GM19452 (cell line): ENCODE results near the gene PSIP1.
"Not testable (repeated sequence)": the region's sequence is repeated elsewhere in the genome, so short reads cannot be mapped to it uniquely, and the experiment has no call there.

Experiments
- ATAC-seq: cut with Tn5 transposase; IDR thresholded peaks from one replicate; pipeline ENCODE4 v1.9.1; 2021; ENCODE audit not compliant: unreplicated experiment

Gene PSIP1

GRCh38 chr9:15505921-15506320, 4.8 kb downstream of the PSIP1 start:
- ATAC-seq: no peak

- ATAC-seq: no peak
Observed at GRCh38 chr9:15501803-15502202, 9.0 kb downstream of the PSIP1 start.

- no peak for ATAC-seq
Observed at GRCh38 chr9:15501179-15501578, 9.6 kb downstream of the PSIP1 start.

DNA sequence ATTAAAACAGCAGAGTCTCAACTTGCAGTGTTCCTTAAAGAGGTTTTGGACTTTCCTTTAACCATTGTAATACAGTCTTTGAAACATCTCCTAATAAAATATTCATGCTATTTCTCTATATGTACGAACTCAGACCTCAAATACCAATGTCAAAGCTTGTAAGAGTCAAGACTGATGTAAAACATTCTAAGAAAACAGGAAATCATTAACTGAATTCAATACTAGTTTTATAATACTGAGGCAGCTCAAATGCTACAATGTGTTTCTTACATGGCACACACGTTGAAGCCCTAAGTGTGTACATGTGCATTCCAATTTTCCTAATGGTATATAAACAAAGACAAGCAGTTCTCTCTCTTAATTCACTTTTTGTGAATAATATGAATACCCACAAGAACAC, 11.6 kb downstream of the PSIP1 start:
- no peak for ATAC-seq

- no peak for ATAC-seq
Observed at GRCh38 chr9:15498246-15498995, 12.3 kb downstream of the PSIP1 start.

GRCh38 chr9:15492485-15493150, 18.2 kb downstream of the PSIP1 start:
- ATAC-seq: no peak

- ATAC-seq: no peak
Observed at GRCh38 chr9:15491950-15492349, 18.8 kb downstream of the PSIP1 start.

DNA sequence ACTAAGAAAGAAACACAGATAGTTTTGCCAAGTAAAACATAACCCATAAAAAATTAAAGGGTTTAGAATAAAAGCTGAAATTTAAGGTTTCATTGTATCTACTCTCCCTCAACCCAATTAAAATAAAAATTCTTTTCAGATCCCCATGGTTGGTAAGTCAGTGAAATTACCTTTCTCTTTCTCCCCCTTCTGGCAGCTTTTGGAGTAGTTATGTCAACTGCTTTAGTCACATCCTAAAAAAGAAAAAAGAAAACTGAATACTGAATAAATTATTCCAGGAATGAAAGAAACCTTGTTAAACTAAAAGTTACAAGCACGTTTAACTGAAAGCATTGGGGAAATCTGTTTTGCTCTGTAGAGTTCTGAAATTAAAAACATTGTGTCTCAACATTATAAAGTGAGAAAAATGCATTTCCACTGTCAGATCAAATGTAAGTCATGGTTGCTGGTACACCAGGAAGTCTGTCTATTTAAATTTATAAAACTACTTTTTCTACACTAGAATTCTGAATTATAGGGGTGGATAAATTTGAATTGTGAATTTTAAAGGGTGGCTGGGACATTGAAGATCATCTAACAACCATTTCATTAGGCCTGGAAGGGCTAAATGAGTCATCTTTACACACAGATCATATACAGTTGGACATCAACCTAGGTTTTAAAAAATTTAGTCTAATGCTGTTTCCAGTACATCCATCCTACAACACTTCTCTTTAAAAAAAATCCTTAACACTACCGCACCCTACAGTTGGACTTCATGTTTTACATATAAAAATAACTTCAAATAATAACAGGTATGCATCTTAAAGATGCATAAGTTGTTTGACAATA, 24.7 kb downstream of the PSIP1 start:
- no peak for ATAC-seq

- ATAC-seq: no peak
Observed at GRCh38 chr9:15484802-15485201, 26.0 kb downstream of the PSIP1 start.

DNA sequence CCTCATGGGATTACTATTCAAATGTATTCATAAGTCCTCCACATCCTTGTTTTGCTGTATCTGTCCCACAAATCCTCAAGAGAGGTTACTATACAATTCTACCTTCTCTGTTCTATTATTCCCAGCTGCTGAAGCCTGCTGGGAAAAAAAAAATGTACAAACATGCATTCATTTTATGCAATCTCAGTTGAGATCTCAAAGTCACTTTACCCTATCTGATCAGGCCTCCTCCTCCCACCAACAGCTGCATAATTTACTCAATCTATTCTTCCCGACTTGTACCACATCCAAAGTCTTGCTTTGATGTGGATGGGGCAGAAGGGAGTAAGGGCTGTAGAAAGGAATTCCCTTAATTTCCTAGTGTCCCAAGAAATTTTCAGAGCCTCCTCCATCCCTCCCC, 28.6 kb downstream of the PSIP1 start:
- ATAC-seq: no peak

DNA sequence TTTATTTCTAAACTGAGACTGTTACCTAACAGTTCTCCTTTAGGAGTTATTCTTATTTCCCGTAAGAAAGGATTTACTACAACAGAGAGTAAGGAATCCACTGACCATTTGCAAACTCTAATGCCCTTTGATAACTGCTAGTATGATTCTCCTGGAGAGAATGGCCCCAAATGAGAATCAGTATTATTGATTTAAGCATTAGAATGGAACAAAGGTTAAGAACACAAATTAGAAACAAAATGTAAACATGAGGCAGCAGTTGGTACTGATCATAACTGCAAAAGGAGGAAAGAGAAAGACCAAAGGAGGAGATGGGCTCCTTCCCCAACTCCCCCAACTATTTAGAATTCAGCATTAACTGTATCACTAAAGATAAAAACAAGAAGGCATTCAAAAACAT, 30.7 kb downstream of the PSIP1 start:
- ATAC-seq: no peak

GRCh38 chr9:15475923-15476536, 34.7 kb downstream of the PSIP1 start:
- peak; percentile 46 for ATAC-seq

DNA sequence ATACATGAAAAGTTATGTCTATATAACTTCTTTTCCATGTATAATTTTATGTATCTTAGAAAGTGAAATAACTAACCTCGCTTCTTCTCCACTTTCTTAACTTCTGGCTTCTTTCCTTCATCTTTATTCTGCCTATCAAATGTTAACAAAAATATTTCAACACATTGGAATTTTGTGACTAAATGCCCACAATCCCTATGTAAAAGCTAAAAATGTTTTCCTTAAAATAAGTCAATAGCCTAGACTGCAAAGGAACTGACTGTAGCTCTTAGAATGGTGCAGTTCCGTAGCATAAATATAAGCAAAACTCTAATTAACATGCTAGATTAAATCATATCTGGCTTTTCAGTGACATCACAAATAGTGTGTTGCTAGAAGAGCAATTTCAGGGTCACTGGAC, 40.9 kb downstream of the PSIP1 start:
- no peak for ATAC-seq

DNA sequence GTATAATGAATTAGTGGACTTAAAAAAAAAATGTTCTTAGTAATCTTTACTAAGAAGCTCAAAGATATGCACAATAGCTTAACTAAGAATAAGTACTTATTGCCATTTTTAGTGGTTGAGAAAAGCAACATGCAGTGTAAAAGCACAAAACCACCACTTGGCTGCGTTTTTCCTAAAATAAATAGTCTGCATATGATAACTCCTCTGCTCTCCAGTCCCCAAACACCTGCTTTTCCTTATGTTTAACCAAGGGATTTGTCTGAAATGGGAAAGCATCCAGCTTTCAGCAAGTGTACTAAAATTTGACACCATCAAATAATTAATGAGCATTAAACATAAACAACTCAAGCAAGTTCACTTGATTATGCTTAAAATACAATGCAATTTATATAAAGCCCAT, 41.4 kb downstream of the PSIP1 start:
- ATAC-seq: no peak

GRCh38 chr9:15468145-15468544, 42.6 kb downstream of the PSIP1 start:
- no peak for ATAC-seq

DNA sequence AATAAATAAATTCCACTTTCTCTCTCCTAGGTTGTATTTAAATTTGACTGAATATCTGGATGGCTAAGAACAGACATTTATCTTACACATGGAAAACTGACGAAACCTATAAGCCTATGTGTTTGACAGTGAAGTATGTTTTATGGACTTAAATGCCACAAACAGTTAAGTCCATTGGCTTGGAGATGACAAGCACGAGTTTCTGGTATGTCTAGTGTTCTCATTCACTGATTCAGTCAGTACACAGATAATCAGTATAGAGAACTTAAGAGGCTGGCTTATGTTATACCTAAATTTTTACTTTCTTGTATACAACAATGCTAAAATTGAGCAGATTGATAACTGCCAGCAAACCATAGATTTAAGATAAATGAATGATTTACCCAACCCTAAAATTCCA, 49.2 kb downstream of the PSIP1 start:
- no peak for ATAC-seq

DNA sequence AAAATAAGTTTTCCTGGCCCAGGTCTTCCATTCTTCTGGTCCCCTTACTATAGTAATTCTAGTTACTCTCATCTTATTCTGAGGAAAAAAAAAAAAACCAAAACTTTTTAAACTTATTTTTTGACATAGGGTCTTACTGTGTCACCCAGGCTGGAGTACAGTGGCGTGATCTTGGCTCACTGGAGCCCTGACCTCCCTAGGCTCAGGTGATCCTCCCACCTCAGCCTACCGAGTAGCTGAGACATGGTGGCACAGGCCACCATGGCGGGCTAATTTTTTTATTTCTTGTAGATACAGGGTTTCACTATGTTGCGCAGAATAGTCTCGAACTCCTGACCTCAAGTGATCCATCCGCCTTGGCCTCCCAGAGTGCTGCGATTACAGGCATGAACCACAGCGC, 49.7 kb downstream of the PSIP1 start:
- no peak for ATAC-seq

- ATAC-seq: no peak
Observed at GRCh38 chr9:15453956-15454355, 56.8 kb downstream of the PSIP1 start.

GRCh38 chr9:15444141-15444540, 66.6 kb downstream of the PSIP1 start:
- ATAC-seq: no peak

DNA sequence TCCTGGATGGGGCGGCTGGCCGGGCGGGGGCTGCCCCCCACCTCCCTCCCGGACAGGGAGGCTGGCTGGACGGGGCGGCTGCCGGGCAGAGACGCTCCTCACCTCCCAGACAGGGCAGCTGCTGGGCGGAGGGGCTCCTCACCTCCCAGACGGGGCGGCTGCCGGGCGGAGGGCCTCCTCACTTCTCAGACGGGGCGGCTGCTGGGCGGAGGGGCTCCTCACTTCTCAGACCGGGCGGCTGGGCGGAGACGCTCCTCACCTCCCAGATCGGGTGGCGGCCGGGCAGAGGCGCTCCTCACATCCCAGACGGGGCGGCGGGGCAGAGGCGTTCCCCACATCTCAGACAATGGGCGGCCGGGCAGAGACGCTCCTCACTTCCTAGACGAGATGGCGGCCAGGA, 68.5 kb downstream of the PSIP1 start:
- ATAC-seq: not testable (repeated sequence)

- not testable (repeated sequence) for ATAC-seq
Observed at GRCh38 chr9:15441841-15442240, 68.9 kb downstream of the PSIP1 start.
